GM23338 (cell line): ENCODE results near the gene SERINC5. TPM values are rescaled to one million over a fixed set of nuclear protein-coding genes. Genes with fewer than 3 reads are reported as not detected.

Experiments used
- ATAC-seq: fragments of 200-7000 bp; cut with Tn5 transposase; 3 replicates; pipeline ENCODE4 v1.9.1; 2020
- DNase-seq: peaks from one replicate; pipeline ENCODE4 v3.0.0-alpha.2; 2015; ENCODE audit warnings: low spot score
- H2AFZ ChIP-seq: fragments of 200-600 bp; sonication (generic); 2 replicates; pipeline ENCODE4 v1.8.0; 2016; ENCODE audit warnings: antibody characterized with exemption, mild to moderate bottlenecking, moderate library complexity
- H3F3A ChIP-seq: fragments of 200-600 bp; sonication (generic); replicated peaks from 2 replicates; pipeline ENCODE4 v1.8.0; 2017; ENCODE audit warnings: antibody characterized with exemption, mixed run types, low read depth
- H3K27ac ChIP-seq: fragments of 200-600 bp; sonication (generic); 2 replicates; pipeline ENCODE4 v1.6.1; 2016; ENCODE audit warnings: low read depth
- H3K27me3 ChIP-seq: fragments of 200-600 bp; sonication (generic); 2 replicates; pipeline ENCODE4 v1.8.0; 2016; ENCODE audit warnings: mild to moderate bottlenecking, mixed run types, moderate library complexity; ENCODE audit not compliant: insufficient read depth
- H3K36me3 ChIP-seq: fragments of 200-600 bp; sonication (generic); 2 replicates; pipeline ENCODE4 v1.8.0; 2016; ENCODE audit warnings: mild to moderate bottlenecking; ENCODE audit not compliant: insufficient read depth
- H3K4me1 ChIP-seq: fragments of 200-600 bp; sonication (generic); 2 replicates; pipeline ENCODE4 v1.8.0; 2016; ENCODE audit warnings: mild to moderate bottlenecking, moderate library complexity; ENCODE audit not compliant: insufficient read depth
- H3K4me2 ChIP-seq: fragments of 200-600 bp; sonication (generic); 2 replicates; pipeline ENCODE4 v1.7.1; 2017; ENCODE audit warnings: mixed run types
- H3K4me3 ChIP-seq: fragments of 200-600 bp; sonication (generic); 2 replicates; pipeline ENCODE4 v1.6.1; 2016; ENCODE audit warnings: mixed run types
- H3K79me2 ChIP-seq: fragments of 200-600 bp; sonication (generic); replicated peaks from 2 replicates; pipeline ENCODE4 v1.8.0; 2017; ENCODE audit warnings: mild to moderate bottlenecking; ENCODE audit not compliant: insufficient read depth
- H3K9me2 ChIP-seq: fragments of 200-600 bp; sonication (generic); 2 replicates; pipeline ENCODE4 v1.8.0; 2017; ENCODE audit not compliant: insufficient read depth
- H4K20me1 ChIP-seq: fragments of 200-600 bp; sonication (generic); replicated peaks from 2 replicates; pipeline ENCODE4 v1.8.0; 2017; ENCODE audit warnings: mild to moderate bottlenecking; ENCODE audit not compliant: insufficient read depth
- H3K27ac Mint-ChIP-seq: 2 replicates; pipeline ENCODE4 v1.8.0; 2020; ENCODE audit warnings: inconsistent platforms, mild to moderate bottlenecking, moderate library complexity, mixed read lengths
- H3K27me3 Mint-ChIP-seq: 3 replicates; pipeline ENCODE4 v1.8.0; 2022; ENCODE audit warnings: low read depth, mild to moderate bottlenecking, moderate library complexity, mixed read lengths, inconsistent platforms; ENCODE audit not compliant: insufficient read depth, poor library complexity
- H3K36me3 Mint-ChIP-seq: 3 replicates; pipeline ENCODE4 v1.8.0; 2021; ENCODE audit warnings: low read depth, mild to moderate bottlenecking, inconsistent platforms, moderate library complexity, mixed read lengths
- H3K4me1 Mint-ChIP-seq: 3 replicates; pipeline ENCODE4 v1.8.0; 2020; ENCODE audit warnings: mild to moderate bottlenecking, inconsistent platforms, mixed read lengths
- H3K4me3 Mint-ChIP-seq: 3 replicates; pipeline ENCODE4 v1.8.0; 2021; ENCODE audit warnings: moderate library complexity, mild to moderate bottlenecking, inconsistent platforms, mixed read lengths
- H3K9me3 Mint-ChIP-seq: 3 replicates; pipeline ENCODE4 v1.8.0; 2020; ENCODE audit warnings: moderate library complexity, mild to moderate bottlenecking, inconsistent platforms, mixed read lengths
- CREB1 ChIP-seq: fragments of 250-450 bp; sonication (Bioruptor Pico); IDR thresholded peaks from 2 replicates; pipeline ENCODE4 v1.5.0; 2020; ENCODE audit warnings: low read depth, mild to moderate bottlenecking, moderate library complexity
- EZH2 ChIP-seq: fragments of 200-600 bp; sonication (generic); IDR thresholded peaks from one replicate; pipeline ENCODE4 v1.8.0; 2017; ENCODE audit warnings: antibody characterized with exemption, mild to moderate bottlenecking, low read depth; ENCODE audit not compliant: unreplicated experiment
- EZH2phosphoT487 ChIP-seq: fragments of 200-600 bp; sonication (generic); IDR thresholded peaks from one replicate; pipeline ENCODE4 v1.8.1; 2018; ENCODE audit warnings: antibody characterized with exemption; ENCODE audit not compliant: unreplicated experiment
- JUNB ChIP-seq: IDR thresholded peaks from one replicate; pipeline ENCODE4 v1.6.1; 2016; ENCODE audit warnings: antibody characterized with exemption; ENCODE audit not compliant: unreplicated experiment
- NANOG ChIP-seq: IDR thresholded peaks from 2 replicates; pipeline ENCODE4 v1.6.1; 2016; ENCODE audit warnings: antibody characterized with exemption, borderline replicate concordance
- POLR2AphosphoS5 ChIP-seq: IDR thresholded peaks from 2 replicates; pipeline ENCODE4 v1.6.1; 2016; ENCODE audit warnings: antibody characterized with exemption, low read depth
- STAT1 ChIP-seq: IDR thresholded peaks from one replicate; pipeline ENCODE4 v1.6.1; 2016; ENCODE audit warnings: antibody characterized with exemption; ENCODE audit not compliant: unreplicated experiment
- ZNF114 ChIP-seq: fragments of 250-450 bp; sonication (Bioruptor Pico); IDR thresholded peaks from 2 replicates; pipeline ENCODE4 v1.5.0; 2020; ENCODE audit warnings: mild to moderate bottlenecking, moderate library complexity
- ZNF331 ChIP-seq: fragments of 250-450 bp; sonication (Bioruptor Pico); IDR thresholded peaks from 2 replicates; pipeline ENCODE4 v1.5.0; 2020; ENCODE audit warnings: low read depth, mild to moderate bottlenecking, moderate library complexity
- polyA plus RNA-seq: library from polyadenylated mRNA; unstranded; fragments of >200 nt; fragmentation: Nextera tagmentation; extraction: Ambion mirVana; gene quantifications from 2 replicates; pipeline ENCODE4 v1.2.1, GENCODE V29; 2016
- total RNA-seq: library from RNA; depleted of rRNA; stranded (reverse); fragments of >200 nt; shearing (Covaris generic); gene quantifications from 2 replicates; pipeline ENCODE4 v1.2.3, GENCODE V29; 2014
- TF ChIP-seq, protein P1 (sequence below): IDR thresholded peaks from 2 replicates; pipeline ENCODE4 v1.6.1; 2016; ENCODE audit warnings: antibody characterized with exemption
- TF ChIP-seq, protein P2 (sequence below): fragments of 250-450 bp; sonication (Bioruptor Pico); IDR thresholded peaks from 2 replicates; pipeline ENCODE4 v1.5.0; 2020; ENCODE audit warnings: mild to moderate bottlenecking, moderate library complexity
- TF ChIP-seq, protein P3 (sequence below), 2 experiments: fragments of 200-600 bp in 1 of 2; sonication (generic) in 1 of 2; conservative IDR thresholded peaks; 2 replicates each; pipeline versions ENCODE4 v1.5.1 to v1.6.1; 2016 to 2017; ENCODE audit warnings: antibody characterized with exemption in 2 of 2, low read depth in 2 of 2, mild to moderate bottlenecking in 2 of 2, moderate library complexity in 1 of 2
- TF ChIP-seq, protein P4 (sequence below): IDR thresholded peaks from one replicate; pipeline ENCODE4 v1.6.1; 2018; ENCODE audit warnings: antibody characterized with exemption; ENCODE audit not compliant: unreplicated experiment

Gene SERINC5
- total and polyA plus RNA-seq, 2 experiments from 2014 or later = 34.0 to 107 TPM

DNA sequence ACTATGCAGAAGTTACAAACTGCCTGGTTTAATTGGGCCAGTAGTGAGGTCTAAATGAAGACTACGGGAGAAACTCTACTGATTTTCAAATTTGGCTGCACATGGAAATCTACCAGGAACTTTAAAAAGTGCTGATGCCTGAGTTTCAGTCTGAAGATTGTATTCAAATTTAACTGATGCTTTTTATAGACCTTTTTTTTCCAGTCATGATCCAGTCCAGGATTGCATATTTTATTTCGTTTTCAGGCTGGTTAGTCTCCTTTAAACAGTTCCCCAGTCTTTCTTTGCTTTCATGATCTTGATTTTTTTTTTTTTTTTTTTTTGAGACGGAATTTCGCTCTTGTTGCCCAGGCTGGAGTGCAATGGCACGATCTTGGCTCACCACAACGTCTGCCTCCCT is 40.3 kb upstream of the SERINC5 start:
- no peak overlapping the region for H3K27ac ChIP-seq
- H3K36me3 ChIP-seq = no peaks in the 10 kb centered on the region
- H3K4me1 ChIP-seq = no peaks in the 10 kb centered on the region
- Mint-ChIP-seq H3K36me3 (peaks cover 9% of the 10 kb centered on the region), H3K4me1 (peaks cover 3% of the 10 kb centered on the region; the same call in 1 of the 3 replicates), H3K9me3 (peaks cover 17% of the 10 kb centered on the region), H3K4me3 (no peak overlapping the region), H3K27ac (no peak overlapping the region), H3K27me3 (peaks cover 3% of the 10 kb centered on the region)
- H3K79me2 ChIP-seq = no peaks in the 10 kb centered on the region
- no peak overlapping the region for H3K4me2 ChIP-seq
- ATAC-seq (no peak), DNase-seq (no peak)
- TF ChIP-seq STAT1 = no peak
- TF ChIP-seq, protein P1, sequence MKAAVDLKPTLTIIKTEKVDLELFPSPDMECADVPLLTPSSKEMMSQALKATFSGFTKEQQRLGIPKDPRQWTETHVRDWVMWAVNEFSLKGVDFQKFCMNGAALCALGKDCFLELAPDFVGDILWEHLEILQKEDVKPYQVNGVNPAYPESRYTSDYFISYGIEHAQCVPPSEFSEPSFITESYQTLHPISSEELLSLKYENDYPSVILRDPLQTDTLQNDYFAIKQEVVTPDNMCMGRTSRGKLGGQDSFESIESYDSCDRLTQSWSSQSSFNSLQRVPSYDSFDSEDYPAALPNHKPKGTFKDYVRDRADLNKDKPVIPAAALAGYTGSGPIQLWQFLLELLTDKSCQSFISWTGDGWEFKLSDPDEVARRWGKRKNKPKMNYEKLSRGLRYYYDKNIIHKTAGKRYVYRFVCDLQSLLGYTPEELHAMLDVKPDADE = no peak
- no peak for TF ChIP-seq NANOG
- TF ChIP-seq ZNF114 = no peak
- TF ChIP-seq, protein P2, sequence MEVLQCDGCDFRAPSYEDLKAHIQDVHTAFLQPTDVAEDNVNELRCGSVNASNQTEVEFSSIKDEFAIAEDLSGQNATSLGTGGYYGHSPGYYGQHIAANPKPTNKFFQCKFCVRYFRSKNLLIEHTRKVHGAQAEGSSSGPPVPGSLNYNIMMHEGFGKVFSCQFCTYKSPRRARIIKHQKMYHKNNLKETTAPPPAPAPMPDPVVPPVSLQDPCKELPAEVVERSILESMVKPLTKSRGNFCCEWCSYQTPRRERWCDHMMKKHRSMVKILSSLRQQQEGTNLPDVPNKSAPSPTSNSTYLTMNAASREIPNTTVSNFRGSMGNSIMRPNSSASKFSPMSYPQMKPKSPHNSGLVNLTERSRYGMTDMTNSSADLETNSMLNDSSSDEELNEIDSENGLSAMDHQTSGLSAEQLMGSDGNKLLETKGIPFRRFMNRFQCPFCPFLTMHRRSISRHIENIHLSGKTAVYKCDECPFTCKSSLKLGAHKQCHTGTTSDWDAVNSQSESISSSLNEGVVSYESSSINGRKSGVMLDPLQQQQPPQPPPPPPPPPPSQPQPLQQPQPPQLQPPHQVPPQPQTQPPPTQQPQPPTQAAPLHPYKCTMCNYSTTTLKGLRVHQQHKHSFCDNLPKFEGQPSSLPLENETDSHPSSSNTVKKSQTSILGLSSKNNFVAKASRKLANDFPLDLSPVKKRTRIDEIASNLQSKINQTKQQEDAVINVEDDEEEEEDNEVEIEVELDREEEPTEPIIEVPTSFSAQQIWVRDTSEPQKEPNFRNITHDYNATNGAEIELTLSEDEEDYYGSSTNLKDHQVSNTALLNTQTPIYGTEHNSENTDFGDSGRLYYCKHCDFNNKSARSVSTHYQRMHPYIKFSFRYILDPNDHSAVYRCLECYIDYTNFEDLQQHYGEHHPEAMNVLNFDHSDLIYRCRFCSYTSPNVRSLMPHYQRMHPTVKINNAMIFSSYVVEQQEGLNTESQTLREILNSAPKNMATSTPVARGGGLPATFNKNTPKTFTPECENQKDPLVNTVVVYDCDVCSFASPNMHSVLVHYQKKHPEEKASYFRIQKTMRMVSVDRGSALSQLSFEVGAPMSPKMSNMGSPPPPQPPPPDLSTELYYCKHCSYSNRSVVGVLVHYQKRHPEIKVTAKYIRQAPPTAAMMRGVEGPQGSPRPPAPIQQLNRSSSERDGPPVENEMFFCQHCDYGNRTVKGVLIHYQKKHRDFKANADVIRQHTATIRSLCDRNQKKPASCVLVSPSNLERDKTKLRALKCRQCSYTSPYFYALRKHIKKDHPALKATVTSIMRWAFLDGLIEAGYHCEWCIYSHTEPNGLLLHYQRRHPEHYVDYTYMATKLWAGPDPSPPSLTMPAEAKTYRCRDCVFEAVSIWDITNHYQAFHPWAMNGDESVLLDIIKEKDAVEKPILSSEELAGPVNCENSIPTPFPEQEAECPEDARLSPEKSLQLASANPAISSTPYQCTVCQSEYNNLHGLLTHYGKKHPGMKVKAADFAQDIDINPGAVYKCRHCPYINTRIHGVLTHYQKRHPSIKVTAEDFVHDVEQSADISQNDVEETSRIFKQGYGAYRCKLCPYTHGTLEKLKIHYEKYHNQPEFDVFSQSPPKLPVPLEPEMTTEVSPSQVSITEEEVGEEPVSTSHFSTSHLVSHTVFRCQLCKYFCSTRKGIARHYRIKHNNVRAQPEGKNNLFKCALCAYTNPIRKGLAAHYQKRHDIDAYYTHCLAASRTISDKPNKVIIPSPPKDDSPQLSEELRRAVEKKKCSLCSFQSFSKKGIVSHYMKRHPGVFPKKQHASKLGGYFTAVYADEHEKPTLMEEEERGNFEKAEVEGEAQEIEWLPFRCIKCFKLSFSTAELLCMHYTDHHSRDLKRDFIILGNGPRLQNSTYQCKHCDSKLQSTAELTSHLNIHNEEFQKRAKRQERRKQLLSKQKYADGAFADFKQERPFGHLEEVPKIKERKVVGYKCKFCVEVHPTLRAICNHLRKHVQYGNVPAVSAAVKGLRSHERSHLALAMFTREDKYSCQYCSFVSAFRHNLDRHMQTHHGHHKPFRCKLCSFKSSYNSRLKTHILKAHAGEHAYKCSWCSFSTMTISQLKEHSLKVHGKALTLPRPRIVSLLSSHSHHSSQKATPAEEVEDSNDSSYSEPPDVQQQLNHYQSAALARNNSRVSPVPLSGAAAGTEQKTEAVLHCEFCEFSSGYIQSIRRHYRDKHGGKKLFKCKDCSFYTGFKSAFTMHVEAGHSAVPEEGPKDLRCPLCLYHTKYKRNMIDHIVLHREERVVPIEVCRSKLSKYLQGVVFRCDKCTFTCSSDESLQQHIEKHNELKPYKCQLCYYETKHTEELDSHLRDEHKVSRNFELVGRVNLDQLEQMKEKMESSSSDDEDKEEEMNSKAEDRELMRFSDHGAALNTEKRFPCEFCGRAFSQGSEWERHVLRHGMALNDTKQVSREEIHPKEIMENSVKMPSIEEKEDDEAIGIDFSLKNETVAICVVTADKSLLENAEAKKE (CRISPR knock-in tag) = no peak
- TF ChIP-seq, protein P3, sequence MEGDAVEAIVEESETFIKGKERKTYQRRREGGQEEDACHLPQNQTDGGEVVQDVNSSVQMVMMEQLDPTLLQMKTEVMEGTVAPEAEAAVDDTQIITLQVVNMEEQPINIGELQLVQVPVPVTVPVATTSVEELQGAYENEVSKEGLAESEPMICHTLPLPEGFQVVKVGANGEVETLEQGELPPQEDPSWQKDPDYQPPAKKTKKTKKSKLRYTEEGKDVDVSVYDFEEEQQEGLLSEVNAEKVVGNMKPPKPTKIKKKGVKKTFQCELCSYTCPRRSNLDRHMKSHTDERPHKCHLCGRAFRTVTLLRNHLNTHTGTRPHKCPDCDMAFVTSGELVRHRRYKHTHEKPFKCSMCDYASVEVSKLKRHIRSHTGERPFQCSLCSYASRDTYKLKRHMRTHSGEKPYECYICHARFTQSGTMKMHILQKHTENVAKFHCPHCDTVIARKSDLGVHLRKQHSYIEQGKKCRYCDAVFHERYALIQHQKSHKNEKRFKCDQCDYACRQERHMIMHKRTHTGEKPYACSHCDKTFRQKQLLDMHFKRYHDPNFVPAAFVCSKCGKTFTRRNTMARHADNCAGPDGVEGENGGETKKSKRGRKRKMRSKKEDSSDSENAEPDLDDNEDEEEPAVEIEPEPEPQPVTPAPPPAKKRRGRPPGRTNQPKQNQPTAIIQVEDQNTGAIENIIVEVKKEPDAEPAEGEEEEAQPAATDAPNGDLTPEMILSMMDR (conservative IDR thresholded peaks at IDR 0.05; ENCODE audit: low read depth in 2 of 2) = no peak
- TF ChIP-seq JUNB = no peak
- no peak for TF ChIP-seq POLR2AphosphoS5
- no peak for TF ChIP-seq ZNF331
- TF ChIP-seq EZH2phosphoT487 = no peak
- TF ChIP-seq, protein P4, sequence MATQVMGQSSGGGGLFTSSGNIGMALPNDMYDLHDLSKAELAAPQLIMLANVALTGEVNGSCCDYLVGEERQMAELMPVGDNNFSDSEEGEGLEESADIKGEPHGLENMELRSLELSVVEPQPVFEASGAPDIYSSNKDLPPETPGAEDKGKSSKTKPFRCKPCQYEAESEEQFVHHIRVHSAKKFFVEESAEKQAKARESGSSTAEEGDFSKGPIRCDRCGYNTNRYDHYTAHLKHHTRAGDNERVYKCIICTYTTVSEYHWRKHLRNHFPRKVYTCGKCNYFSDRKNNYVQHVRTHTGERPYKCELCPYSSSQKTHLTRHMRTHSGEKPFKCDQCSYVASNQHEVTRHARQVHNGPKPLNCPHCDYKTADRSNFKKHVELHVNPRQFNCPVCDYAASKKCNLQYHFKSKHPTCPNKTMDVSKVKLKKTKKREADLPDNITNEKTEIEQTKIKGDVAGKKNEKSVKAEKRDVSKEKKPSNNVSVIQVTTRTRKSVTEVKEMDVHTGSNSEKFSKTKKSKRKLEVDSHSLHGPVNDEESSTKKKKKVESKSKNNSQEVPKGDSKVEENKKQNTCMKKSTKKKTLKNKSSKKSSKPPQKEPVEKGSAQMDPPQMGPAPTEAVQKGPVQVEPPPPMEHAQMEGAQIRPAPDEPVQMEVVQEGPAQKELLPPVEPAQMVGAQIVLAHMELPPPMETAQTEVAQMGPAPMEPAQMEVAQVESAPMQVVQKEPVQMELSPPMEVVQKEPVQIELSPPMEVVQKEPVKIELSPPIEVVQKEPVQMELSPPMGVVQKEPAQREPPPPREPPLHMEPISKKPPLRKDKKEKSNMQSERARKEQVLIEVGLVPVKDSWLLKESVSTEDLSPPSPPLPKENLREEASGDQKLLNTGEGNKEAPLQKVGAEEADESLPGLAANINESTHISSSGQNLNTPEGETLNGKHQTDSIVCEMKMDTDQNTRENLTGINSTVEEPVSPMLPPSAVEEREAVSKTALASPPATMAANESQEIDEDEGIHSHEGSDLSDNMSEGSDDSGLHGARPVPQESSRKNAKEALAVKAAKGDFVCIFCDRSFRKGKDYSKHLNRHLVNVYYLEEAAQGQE = no peak
- TF ChIP-seq CREB1 (CRISPR knock-in tag) = no peak
- no peak for TF ChIP-seq EZH2
- H3K4me3 ChIP-seq = no peak overlapping the region
- no peaks in the 10 kb centered on the region for H3K9me2 ChIP-seq
- no peaks in the 10 kb centered on the region for H3F3A ChIP-seq
- H4K20me1 ChIP-seq = no peaks in the 10 kb centered on the region
- H3K27me3 ChIP-seq = no peaks in the 10 kb centered on the region
- H2AFZ ChIP-seq = no peak overlapping the region; the same call in 1 of the 2 replicates
